Kidney epithelial cell (primary cell): ENCODE measurements around the gene HLA-E. TPM values are rescaled to one million over a fixed set of nuclear protein-coding genes. Genes with fewer than 3 reads are reported as not detected.

Experiments
- DNase-seq: peaks from one replicate; pipeline ENCODE4 v3.0.0-alpha.2; 2010; ENCODE audit warnings: low read depth
- H3K27me3 ChIP-seq: 2 replicates; pipeline ENCODE4 v1.6.0; 2011; ENCODE audit warnings: low read length; ENCODE audit not compliant: control insufficient read depth, insufficient read depth
- H3K36me3 ChIP-seq: 2 replicates; pipeline ENCODE4 v1.5.1; 2011; ENCODE audit warnings: low read length; ENCODE audit not compliant: control insufficient read depth, insufficient read depth
- H3K4me3 ChIP-seq: 2 replicates; pipeline ENCODE4 v1.5.1; 2011; ENCODE audit warnings: low read depth, mild to moderate bottlenecking, control low read depth, low read length
- CTCF ChIP-seq: IDR thresholded peaks from 2 replicates; pipeline ENCODE4 v1.5.1; 2011; ENCODE audit warnings: mild to moderate bottlenecking, moderate library complexity, low read length, control low read depth, inconsistent platforms; ENCODE audit not compliant: insufficient read depth, poor library complexity, severe bottlenecking
- total RNA-seq: library from RNA; depleted of rRNA; stranded (reverse); fragments of >200 nt; gene quantifications from 2 replicates; pipeline ENCODE4 v1.2.3, GENCODE V29; 2015

HLA-E gene
- total RNA-seq, 1 donor from 2014 or later: 109 TPM

- H3K4me3 ChIP-seq: no peak overlapping the region
- DNase-seq: no peak
- H3K27me3 ChIP-seq: peaks cover 49% of the 10 kb centered on the region
Measured at GRCh38 chr6:30459145-30459544, 30.2 kb upstream of the HLA-E start.

GRCh38 chr6:30461055-30461454, 28.3 kb upstream of the HLA-E start:
- no peak for TF ChIP-seq CTCF
- DNase-seq: no peak
- no peaks in the 10 kb centered on the region for H3K36me3 ChIP-seq
- H3K4me3 ChIP-seq: no peak overlapping the region
- peaks cover 60% of the 10 kb centered on the region for H3K27me3 ChIP-seq

More at GRCh38 chr6:30459145-30459544, 30.2 kb upstream of the HLA-E start:
- no peak for TF ChIP-seq CTCF
- no peaks in the 10 kb centered on the region for H3K36me3 ChIP-seq

- no peak overlapping the region for H3K4me3 ChIP-seq
- no peak for TF ChIP-seq CTCF
- H3K27me3 ChIP-seq: peaks cover 66% of the 10 kb centered on the region
- H3K36me3 ChIP-seq: no peaks in the 10 kb centered on the region
- DNase-seq: no peak
Measured at GRCh38 chr6:30462482-30462881, 26.8 kb upstream of the HLA-E start.

GRCh38 chr6:30463242-30463641, 26.1 kb upstream of the HLA-E start:
- no peaks in the 10 kb centered on the region for H3K36me3 ChIP-seq
- no peak for DNase-seq
- peaks cover 68% of the 10 kb centered on the region for H3K27me3 ChIP-seq
- H3K4me3 ChIP-seq: no peak overlapping the region
- TF ChIP-seq CTCF: no peak

- no peak for DNase-seq
- no peak for TF ChIP-seq CTCF
- Histone ChIP-seq H3K27me3 (peaks cover 68% of the 10 kb centered on the region), H3K4me3 (no peak overlapping the region), H3K36me3 (no peaks in the 10 kb centered on the region)
Measured at GRCh38 chr6:30463651-30464618, 25.4 kb upstream of the HLA-E start.
